ENCODE measurements around the gene TPM3. TPM values are rescaled to one million over a fixed set of nuclear protein-coding genes. Genes with fewer than 3 reads are reported as not detected.

The TPM3 gene
- polyA plus RNA-seq, 2 of the 4 experiments (the other 2 are of a cell fraction), result 510 to 618 TPM

DNA sequence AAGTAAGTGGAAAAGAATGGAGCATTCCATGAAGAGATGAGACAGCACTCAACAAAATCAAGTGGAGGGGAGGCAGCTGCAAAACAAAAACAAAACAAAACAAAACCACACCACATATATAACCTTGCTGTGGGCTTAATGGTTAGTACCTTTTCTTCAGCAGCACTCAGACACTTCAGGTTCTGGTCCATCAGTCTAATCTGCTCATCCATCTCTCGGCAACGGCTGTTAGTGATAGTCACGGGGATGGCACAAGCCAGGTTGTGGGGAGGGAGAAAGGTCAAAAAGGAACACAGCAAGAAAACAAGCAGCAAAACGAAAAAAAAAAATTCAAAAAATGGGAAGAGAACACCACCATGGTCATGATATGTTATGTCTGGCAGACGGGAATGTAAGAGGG lies 20.0 kb downstream of the TPM3 start (continued):
- TF ChIP-seq, protein P1, sequence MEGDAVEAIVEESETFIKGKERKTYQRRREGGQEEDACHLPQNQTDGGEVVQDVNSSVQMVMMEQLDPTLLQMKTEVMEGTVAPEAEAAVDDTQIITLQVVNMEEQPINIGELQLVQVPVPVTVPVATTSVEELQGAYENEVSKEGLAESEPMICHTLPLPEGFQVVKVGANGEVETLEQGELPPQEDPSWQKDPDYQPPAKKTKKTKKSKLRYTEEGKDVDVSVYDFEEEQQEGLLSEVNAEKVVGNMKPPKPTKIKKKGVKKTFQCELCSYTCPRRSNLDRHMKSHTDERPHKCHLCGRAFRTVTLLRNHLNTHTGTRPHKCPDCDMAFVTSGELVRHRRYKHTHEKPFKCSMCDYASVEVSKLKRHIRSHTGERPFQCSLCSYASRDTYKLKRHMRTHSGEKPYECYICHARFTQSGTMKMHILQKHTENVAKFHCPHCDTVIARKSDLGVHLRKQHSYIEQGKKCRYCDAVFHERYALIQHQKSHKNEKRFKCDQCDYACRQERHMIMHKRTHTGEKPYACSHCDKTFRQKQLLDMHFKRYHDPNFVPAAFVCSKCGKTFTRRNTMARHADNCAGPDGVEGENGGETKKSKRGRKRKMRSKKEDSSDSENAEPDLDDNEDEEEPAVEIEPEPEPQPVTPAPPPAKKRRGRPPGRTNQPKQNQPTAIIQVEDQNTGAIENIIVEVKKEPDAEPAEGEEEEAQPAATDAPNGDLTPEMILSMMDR (IDR thresholded peaks at IDR 0.05), result no peak
- no peak for TF ChIP-seq TFCP2L1 (CRISPR knock-in tag; IDR thresholded peaks at IDR 0.05)

DNA sequence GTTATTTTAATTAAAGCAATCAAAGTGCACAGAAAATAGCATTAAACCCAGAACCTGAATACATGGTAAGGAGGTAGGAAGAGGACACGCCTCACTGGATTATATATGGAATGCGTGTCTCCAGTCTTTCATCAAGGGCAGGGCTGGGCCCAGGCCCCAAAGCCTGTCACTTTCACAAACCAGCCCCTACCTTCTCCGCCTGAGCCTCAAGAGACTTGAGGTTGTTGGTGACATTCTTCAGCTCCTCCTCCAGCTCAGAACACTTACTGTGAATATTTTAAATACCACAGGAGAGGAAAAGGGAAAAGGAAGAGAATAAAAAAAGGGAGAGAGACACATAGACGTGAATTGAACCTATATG lies 20.7 kb downstream of the TPM3 start:
- Histone ChIP-seq H3K9me3 (no peaks in the 10 kb centered on the region), H3K4me2 (no peak overlapping the region), H3K4me1 (peaks cover under 1% of the 10 kb centered on the region; the same call in 2 of the 3 replicates), H3K4me3 (no peak overlapping the region), H3K27ac (no peak overlapping the region)
- no peak for FAIRE-seq
- no peak for TF ChIP-seq KDM1A (IDR thresholded peaks at IDR 0.05; ENCODE audit: low read depth)
- no peak for TF ChIP-seq TP53 (CRISPR knock-in tag; IDR thresholded peaks at IDR 0.05)
- no peak for TF ChIP-seq SMC3 (IDR thresholded peaks at IDR 0.05)
- no peak for DNase-seq (ENCODE audit: low read depth in 1 of 2, low spot score in 1 of 2)
- no peak for ATAC-seq
- 97% methylated on average over 4 of the region's 4 CpGs for WGBS (ENCODE audit: missing lambda C conversion rate)
- POLR2A ChIA-PET, result no interaction called here
- CTCF ChIA-PET, result interaction anchor here (1.1 kb wide), 1 partner anchor 10 kb away, joined by 5 read pairs; no protein-coding TSS in a partner anchor

- no peak for ATAC-seq
- no peak for TF ChIP-seq ZSCAN20 (CRISPR knock-in tag; IDR thresholded peaks at IDR 0.05)
- TF ChIP-seq, protein P2, sequence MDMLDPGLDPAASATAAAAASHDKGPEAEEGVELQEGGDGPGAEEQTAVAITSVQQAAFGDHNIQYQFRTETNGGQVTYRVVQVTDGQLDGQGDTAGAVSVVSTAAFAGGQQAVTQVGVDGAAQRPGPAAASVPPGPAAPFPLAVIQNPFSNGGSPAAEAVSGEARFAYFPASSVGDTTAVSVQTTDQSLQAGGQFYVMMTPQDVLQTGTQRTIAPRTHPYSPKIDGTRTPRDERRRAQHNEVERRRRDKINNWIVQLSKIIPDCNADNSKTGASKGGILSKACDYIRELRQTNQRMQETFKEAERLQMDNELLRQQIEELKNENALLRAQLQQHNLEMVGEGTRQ (IDR thresholded peaks at IDR 0.05), result peak; percentile 55
- no peaks in the 10 kb centered on the region for H3K9me3 ChIP-seq
- no peak overlapping the region for H3K4me3 ChIP-seq
- no peak for DNase-seq (ENCODE audit: low read depth in 1 of 2, low spot score in 1 of 2)
- no peak for FAIRE-seq
- no peak overlapping the region for H3K27ac ChIP-seq
- H3K4me2 ChIP-seq, result no peak overlapping the region
- ChIA-PET CTCF (interaction anchor here (1.1 kb wide), 1 partner anchor 11 kb away, joined by 5 read pairs; no protein-coding TSS in a partner anchor), POLR2A (no interaction called here)
- no peaks in the 10 kb centered on the region for H3K4me1 ChIP-seq
Observed at GRCh38 chr1:154170547-154171222, 21.2 kb downstream of the TPM3 start.

DNA sequence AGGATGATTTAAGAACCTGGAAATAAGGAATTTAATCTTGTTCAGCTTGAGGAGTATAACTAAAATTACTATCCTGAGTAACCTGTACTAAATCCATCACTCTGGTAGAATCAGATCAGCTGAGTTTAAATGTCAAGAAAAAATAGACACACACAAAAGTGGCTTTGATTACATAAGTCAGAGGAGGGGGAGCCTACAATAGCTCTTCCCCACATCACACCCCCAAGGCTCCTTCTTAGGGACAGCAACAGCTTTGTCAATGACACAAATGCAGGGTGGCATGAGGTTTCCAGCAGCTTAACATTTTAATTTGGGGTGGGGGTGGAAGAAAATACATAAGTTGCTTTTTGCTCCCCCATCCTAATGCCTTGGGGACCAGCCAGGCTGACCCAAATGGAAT lies 24.4 kb downstream of the TPM3 start:
- Histone ChIP-seq H3K4me2 (no peak overlapping the region), H3K9me3 (no peaks in the 10 kb centered on the region), H3K4me3 (no peak overlapping the region), H3K27ac (no peak overlapping the region), H3K4me1 (no peaks in the 10 kb centered on the region)
- DNase-seq (ENCODE audit: low read depth in 1 of 2, low spot score in 1 of 2), result no peak
- ChIA-PET POLR2A (no interaction called here), CTCF (interaction anchor here (0.9 to 3.8 kb wide), 3 partner anchors 25 to 104 kb away, joined by 4 to 13 read pairs (median 6); partner anchors contain the start of gene TPM3)
- no peak for FAIRE-seq
- TF ChIP-seq PBX3 (IDR thresholded peaks at IDR 0.05), result no peak
- no peak for TF ChIP-seq ELK1 (IDR thresholded peaks at IDR 0.05; ENCODE audit: low read depth, low read length)
- TF ChIP-seq, protein P3, sequence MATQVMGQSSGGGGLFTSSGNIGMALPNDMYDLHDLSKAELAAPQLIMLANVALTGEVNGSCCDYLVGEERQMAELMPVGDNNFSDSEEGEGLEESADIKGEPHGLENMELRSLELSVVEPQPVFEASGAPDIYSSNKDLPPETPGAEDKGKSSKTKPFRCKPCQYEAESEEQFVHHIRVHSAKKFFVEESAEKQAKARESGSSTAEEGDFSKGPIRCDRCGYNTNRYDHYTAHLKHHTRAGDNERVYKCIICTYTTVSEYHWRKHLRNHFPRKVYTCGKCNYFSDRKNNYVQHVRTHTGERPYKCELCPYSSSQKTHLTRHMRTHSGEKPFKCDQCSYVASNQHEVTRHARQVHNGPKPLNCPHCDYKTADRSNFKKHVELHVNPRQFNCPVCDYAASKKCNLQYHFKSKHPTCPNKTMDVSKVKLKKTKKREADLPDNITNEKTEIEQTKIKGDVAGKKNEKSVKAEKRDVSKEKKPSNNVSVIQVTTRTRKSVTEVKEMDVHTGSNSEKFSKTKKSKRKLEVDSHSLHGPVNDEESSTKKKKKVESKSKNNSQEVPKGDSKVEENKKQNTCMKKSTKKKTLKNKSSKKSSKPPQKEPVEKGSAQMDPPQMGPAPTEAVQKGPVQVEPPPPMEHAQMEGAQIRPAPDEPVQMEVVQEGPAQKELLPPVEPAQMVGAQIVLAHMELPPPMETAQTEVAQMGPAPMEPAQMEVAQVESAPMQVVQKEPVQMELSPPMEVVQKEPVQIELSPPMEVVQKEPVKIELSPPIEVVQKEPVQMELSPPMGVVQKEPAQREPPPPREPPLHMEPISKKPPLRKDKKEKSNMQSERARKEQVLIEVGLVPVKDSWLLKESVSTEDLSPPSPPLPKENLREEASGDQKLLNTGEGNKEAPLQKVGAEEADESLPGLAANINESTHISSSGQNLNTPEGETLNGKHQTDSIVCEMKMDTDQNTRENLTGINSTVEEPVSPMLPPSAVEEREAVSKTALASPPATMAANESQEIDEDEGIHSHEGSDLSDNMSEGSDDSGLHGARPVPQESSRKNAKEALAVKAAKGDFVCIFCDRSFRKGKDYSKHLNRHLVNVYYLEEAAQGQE (IDR thresholded peaks at IDR 0.05), result no peak
- no peak for TF ChIP-seq EP300 (IDR thresholded peaks at IDR 0.05)
- TF ChIP-seq KDM1A (IDR thresholded peaks at IDR 0.05; ENCODE audit: low read depth), result no peak
- TF ChIP-seq, protein P4, sequence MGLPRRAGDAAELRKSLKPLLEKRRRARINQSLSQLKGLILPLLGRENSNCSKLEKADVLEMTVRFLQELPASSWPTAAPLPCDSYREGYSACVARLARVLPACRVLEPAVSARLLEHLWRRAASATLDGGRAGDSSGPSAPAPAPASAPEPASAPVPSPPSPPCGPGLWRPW (IDR thresholded peaks at IDR 0.05), result no peak
- TF ChIP-seq ZNF302 (CRISPR knock-in tag; IDR thresholded peaks at IDR 0.05), result no peak
- TF ChIP-seq HMGXB4 (CRISPR knock-in tag; IDR thresholded peaks at IDR 0.05; ENCODE audit: borderline replicate concordance), result no peak
- no peak for TF ChIP-seq FOXS1 (CRISPR knock-in tag; IDR thresholded peaks at IDR 0.05)
- no peak for TF ChIP-seq PHF8 (IDR thresholded peaks at IDR 0.05; ENCODE audit: borderline replicate concordance, low read depth)
- TF ChIP-seq HDAC2 (IDR thresholded peaks at IDR 0.05), result no peak
- ATAC-seq, result no peak
